Spleen (tissue), 11 donors: Measurements from ENCODE around the gene EFNA4. TPM values are rescaled to one million over a fixed set of nuclear protein-coding genes. Genes with fewer than 3 reads are reported as not detected.

Source experiments
- DNase-seq: peaks from one replicate; pipeline ENCODE4 v3.0.0-alpha.2; 2020
- H3K27ac ChIP-seq, 8 donors: fragments of 200-600 bp; sonication (generic) in 7 of 8; 1 replicate in 4 of 8; 2 replicates in 4 of 8; pipeline versions ENCODE4 v1.5.0 to v1.8.0; 2016 to 2021; ENCODE audit warnings: inconsistent platforms in 4 of 8, mild to moderate bottlenecking in 4 of 8, moderate library complexity in 1 of 8
- H3K27me3 ChIP-seq, 7 donors: fragments of 200-600 bp; sonication (generic) in 6 of 7; replicated peaks in 1 of 7; 1 replicate in 4 of 7; 2 replicates in 3 of 7; pipeline versions ENCODE4 v1.5.0 to v1.8.0; 2016 to 2021; ENCODE audit warnings: inconsistent platforms in 3 of 7, mild to moderate bottlenecking in 1 of 7
- H3K36me3 ChIP-seq, 6 donors: fragments of 200-600 bp; sonication (generic) in 5 of 6; 1 replicate in 4 of 6; 2 replicates in 2 of 6; pipeline versions ENCODE4 v1.5.0 to v1.8.0; 2016 to 2021; ENCODE audit warnings: inconsistent platforms in 2 of 6
- H3K4me1 ChIP-seq, 6 donors: fragments of 200-600 bp; sonication (generic) in 5 of 6; 1 replicate in 3 of 6; 2 replicates in 3 of 6; pipeline versions ENCODE4 v1.5.0 to v1.8.0; 2016 to 2021; ENCODE audit warnings: inconsistent platforms in 3 of 6
- H3K4me3 ChIP-seq, 8 donors: fragments of 200-600 bp; sonication (generic) in 7 of 8; 1 replicate in 4 of 8; 2 replicates in 4 of 8; pipeline versions ENCODE4 v1.5.0 to v1.8.0; 2016 to 2021; ENCODE audit warnings: inconsistent platforms in 4 of 8, mild to moderate bottlenecking in 4 of 8, moderate library complexity in 2 of 8
- H3K9me3 ChIP-seq, 8 donors: fragments of 200-600 bp; sonication (generic) in 7 of 8; 1 replicate in 4 of 8; 2 replicates in 4 of 8; pipeline versions ENCODE4 v1.5.0 to v1.8.0; 2016 to 2021; ENCODE audit warnings: inconsistent platforms in 4 of 8
- CTCF ChIP-seq, 11 experiments: fragments of 200-600 bp in 7 of 11; fragments of 450-650 bp in 4 of 11; sonication (generic) in 4 of 11; IDR thresholded peaks in 8 of 11; conservative IDR thresholded peaks in 3 of 11; 1 replicate in 7 of 11; 2 replicates in 4 of 11; pipeline versions ENCODE4 v1.4.0 to v1.8.0; 2016 to 2021; ENCODE audit warnings: antibody characterized with exemption in 11 of 11, inconsistent platforms in 4 of 11, mild to moderate bottlenecking in 1 of 11
- POLR2A ChIP-seq, 3 donors: fragments of 450-650 bp; IDR thresholded peaks; one replicate each; pipeline ENCODE4 v1.5.1; 2017; ENCODE audit warnings: antibody characterized with exemption in 3 of 3, mild to moderate bottlenecking in 1 of 3
- POLR2AphosphoS5 ChIP-seq, 3 donors: sonication (generic); formaldehyde crosslinking; IDR thresholded peaks; one replicate each; pipeline ENCODE4 v1.5.1; 2017; ENCODE audit warnings: antibody characterized with exemption in 3 of 3
- WGBS, 5 donors: extraction: QIAGEN DNeasy Blood & Tissue Kit in 3 of 5; methylation state at CpG; one replicate each; pipeline versions ENCODE4 v1.1.5 to v1.1.7; 2013 to 2018; 5-methylcytosine and 5-hydroxymethylcytosine counted together
- intact Hi-C: fragments of 100-400 bp; cut with DNase I; formaldehyde crosslinking; loops from one replicate; pipeline ENCODE4 v1.15.0; 2023; ENCODE audit warnings: low total_unique reads
- polyA plus RNA-seq, 3 donors: library from polyadenylated mRNA; stranded (reverse); fragments of 200-250 nt; gene quantifications; one replicate each; pipeline ENCODE4 v1.2.1, GENCODE V29; 2013
- total RNA-seq, 7 donors: library from RNA; depleted of rRNA in 3 of 7; stranded (reverse); fragments of >200 nt in 3 of 7; fragmentation: NEBNext Ultra II Directional in 4 of 7; extraction: Animal tissue kit (Norgen Biotek cat#: 25700) in 4 of 7; gene quantifications; one replicate each; pipeline versions ENCODE4 v1.1.0 to v1.2.1, GENCODE V29; 2016 to 2021
- donor health status: healthy with polysubstance abuse.
- donor health status: DM: no; HTN: no; CAD: no; lungs with moderate emphysema.
- donor health status: DM: no; HTN: no; CAD: no.
- donor health status: Bipolar disorder and iron deficiency.
- donor health status: healthy.
- donor health status: DM: no; HTN: no; CAD: no.
- donor health status: DM: yes; HTN: yes; CAD: no.

EFNA4 gene
- total and polyA plus RNA-seq, 10 donors = 4.6 to 9.5 (median 7.1) TPM

- Histone ChIP-seq H3K27ac (no peak overlapping the region), H3K9me3 (no peaks in the 10 kb centered on the region), H3K36me3 (no peaks in the 10 kb centered on the region), H3K4me3 (peak overlapping the region in 1 of 8 donors; percentile 46), H3K4me1 (peaks cover 38 to 58% (median 46%) of the 10 kb centered on the region in 6 donors), H3K27me3 (peaks cover 17 to 50% (median 42%) of the 10 kb centered on the region in 7 donors)
- intact Hi-C loops = no loop called here
- peak; percentile 57 for DNase-seq
- 65 to 82% (median 77%) methylated on average over 2 to 4 of the region's 4 CpGs for WGBS, 5 donors
- TF ChIP-seq CTCF (IDR thresholded peaks at IDR 0.05 in 8 of 11, conservative IDR thresholded peaks at IDR 0.05 in 3 of 11) (no peak), POLR2AphosphoS5 (IDR thresholded peaks at IDR 0.05) (no peak), POLR2A (IDR thresholded peaks at IDR 0.05) (no peak)
Observed at GRCh38 chr1:155077758-155078445, 14.4 kb downstream of the EFNA4 start.

GRCh38 chr1:155078469-155079209, 15.1 kb downstream of the EFNA4 start, which contains the start of gene EFNA3:
Gene EFNA3, plus strand, starts transcription at chr1:155078837. Its CDS starts 105 bp downstream, at chr1:155078942.
- DNase-seq = peak; percentile 87
- intact Hi-C loops = no loop called here
- 2 to 4% (median 3%) methylated on average over 31 to 59 of the region's 59 CpGs for WGBS, 5 donors
- H3K4me1 ChIP-seq = peaks cover 38 to 61% (median 51%) of the 10 kb centered on the region in 6 donors
- H3K4me3 ChIP-seq = peak within 1 kb of the TSS; percentile 11 to 68 (median 36)
- TF ChIP-seq POLR2AphosphoS5 (IDR thresholded peaks at IDR 0.05) (no peak), CTCF (IDR thresholded peaks at IDR 0.05 in 8 of 11, conservative IDR thresholded peaks at IDR 0.05 in 3 of 11) (no peak), POLR2A (IDR thresholded peaks at IDR 0.05) (no peak)
- no peaks in the 10 kb centered on the region for H3K9me3 ChIP-seq
- no peaks in the 10 kb centered on the region for H3K36me3 ChIP-seq
- H3K27me3 ChIP-seq = peaks cover 24 to 58% (median 50%) of the 10 kb centered on the region in 7 donors
- no peak within 1 kb of the TSS for H3K27ac ChIP-seq

- Histone ChIP-seq H3K4me1 (peaks cover 41 to 61% (median 54%) of the 10 kb centered on the region in 6 donors), H3K27me3 (peaks cover 24 to 63% (median 55%) of the 10 kb centered on the region in 7 donors)
Observed at GRCh38 chr1:155079210-155079486, 15.6 kb downstream of the EFNA4 start.

More at GRCh38 chr1:155079210-155079486, 15.6 kb downstream of the EFNA4 start:
- Histone ChIP-seq H3K4me3 (peak overlapping the region; percentile 11 to 68 (median 36)), H3K27ac (no peak overlapping the region), H3K9me3 (no peaks in the 10 kb centered on the region), H3K36me3 (no peaks in the 10 kb centered on the region)
- intact Hi-C loops = no loop called here
- WGBS, 5 donors = 3 to 10% (median 5%) methylated on average over 4 to 10 of the region's 10 CpGs; no CpG with 5 or more reads in 1 of the 5 donors
- TF ChIP-seq CTCF (IDR thresholded peaks at IDR 0.05 in 8 of 11, conservative IDR thresholded peaks at IDR 0.05 in 3 of 11) = no peak
- no peak for TF ChIP-seq POLR2A (IDR thresholded peaks at IDR 0.05)
- TF ChIP-seq POLR2AphosphoS5 (IDR thresholded peaks at IDR 0.05) = no peak
- DNase-seq = no peak
